ENCODE results near the gene MTHFSD.
"Not testable (repeated sequence)": the region's sequence is repeated elsewhere in the genome, so short reads cannot be mapped to it uniquely, and the experiment has no call there.

The MTHFSD gene, protein sequence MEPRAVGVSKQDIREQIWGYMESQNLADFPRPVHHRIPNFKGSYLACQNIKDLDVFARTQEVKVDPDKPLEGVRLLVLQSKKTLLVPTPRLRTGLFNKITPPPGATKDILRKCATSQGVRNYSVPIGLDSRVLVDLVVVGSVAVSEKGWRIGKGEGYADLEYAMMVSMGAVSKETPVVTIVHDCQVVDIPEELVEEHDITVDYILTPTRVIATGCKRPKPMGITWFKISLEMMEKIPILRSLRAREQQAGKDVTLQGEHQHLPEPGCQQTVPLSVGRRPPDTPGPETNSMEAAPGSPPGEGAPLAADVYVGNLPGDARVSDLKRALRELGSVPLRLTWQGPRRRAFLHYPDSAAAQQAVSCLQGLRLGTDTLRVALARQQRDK

DNA sequence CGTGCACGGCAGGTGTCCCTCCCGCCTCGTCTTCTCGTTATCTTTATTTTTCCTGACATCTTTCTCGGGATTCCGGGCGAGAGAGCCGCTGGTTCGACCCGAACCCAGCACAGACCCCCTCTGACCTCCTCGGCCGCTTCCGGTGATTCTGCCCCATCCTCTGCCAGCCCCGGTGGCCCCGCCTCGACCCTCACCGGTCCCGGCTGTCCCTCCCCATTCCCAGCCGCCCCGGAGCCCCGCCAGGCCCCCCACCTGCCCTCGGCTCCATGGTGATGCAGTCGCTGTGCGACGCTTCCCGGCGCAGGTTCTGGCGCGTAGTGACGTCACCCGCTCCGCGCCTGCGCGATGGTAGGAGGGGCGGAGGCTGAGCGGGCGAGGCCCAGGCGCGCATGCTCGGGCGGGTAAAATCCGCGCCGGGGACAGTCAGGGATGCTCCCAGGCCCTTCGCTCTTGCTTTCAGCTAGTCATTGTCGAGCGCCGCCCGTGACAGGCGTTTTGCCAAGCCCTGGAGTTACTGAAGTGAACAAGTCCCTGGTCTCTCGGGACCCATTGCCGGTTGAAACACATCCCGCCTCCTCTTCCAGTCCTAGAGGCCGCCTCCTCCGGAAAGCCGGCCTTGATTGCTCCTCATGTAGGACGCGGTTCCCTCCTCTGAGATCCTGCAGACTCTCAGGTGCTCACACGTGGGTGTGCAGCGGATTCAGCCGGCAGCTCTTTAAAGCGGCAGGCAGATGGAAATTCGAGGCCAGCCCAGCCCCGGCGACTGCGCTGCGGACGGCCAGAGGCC lies at the start of gene MTHFSD:
MTHFSD (minus strand) TSS at position 319 of the 787 bp plus-strand sequence; CDS start at position 268, 51 bp downstream.
- peak; percentile 95 for DNase-seq

DNA sequence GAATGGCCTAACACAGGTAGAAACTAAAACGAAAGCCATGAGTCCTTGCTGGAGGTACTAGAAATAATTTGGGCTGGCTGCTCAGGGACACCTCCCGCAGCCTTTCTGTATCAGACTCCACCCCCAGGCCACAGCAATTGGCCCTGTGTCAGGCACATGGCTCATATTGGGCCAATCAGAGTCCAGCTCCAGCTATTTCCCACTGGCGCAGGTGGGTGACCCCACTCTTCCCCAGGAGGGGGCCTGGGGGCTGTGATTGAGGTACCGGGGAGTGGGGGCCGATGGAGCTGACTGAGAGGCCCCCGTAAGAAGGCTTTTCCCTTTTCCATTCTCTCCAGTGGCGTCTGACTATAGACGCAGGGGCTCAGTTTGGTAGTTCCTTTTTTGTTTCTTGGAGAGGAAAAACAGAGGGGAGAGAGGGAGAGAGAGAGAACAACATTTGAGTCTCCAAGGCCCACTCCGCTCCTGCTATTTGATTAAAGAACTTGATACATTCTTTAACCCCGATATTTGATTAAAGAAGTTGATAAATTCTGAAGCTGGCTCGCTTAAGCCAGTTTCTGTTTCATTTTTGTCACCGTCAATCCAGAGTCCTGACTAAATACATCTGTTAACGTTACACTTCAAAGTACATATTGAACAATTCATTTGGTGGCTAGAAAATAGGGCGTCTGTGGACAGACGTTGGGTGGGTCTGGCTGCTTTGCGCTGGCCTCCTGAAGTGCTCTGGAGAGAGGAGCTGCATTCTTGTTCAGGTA lies 49.6 kb upstream of the MTHFSD start:
- peak; percentile 62 for DNase-seq

DNA sequence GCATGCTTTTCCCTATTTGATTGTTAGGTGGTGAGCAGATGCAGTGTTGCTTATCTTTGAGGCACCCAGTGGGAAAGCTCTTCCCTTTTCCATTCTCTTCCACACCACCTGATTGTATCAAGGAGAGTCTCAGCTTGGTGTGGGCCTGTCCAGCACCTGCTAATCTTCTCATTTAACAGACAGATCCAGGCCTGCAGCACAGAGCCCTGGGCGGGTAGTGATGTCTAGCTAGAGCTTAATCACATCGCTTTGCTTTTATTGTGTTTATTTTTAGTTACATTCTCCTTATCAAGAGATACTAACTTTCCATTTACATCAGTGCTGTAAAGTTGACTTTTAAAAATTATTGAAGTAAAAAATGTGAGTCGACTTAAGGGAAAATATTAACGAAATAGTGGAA lies 47.5 kb upstream of the MTHFSD start:
- no peak for DNase-seq

DNA sequence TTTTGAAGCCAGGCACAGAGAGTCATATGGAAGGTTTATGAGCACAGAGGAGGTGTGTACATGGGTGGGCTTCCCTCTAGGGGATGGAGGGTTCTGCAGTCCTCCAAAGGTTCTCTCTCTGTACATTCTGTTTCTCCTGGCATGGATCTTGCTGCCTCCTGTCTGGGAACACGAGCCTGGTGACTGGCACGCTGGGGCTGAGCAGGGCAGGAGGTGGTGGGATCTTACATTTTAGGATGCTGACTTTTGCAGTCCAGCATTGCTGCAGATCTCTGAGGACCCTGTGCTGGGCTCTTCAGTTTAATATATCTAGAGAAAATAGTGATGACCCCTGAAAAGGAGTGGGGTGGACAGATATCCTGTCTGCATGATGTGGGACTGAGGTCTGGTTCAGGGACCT lies 46.3 kb upstream of the MTHFSD start:
- no peak for DNase-seq

DNA sequence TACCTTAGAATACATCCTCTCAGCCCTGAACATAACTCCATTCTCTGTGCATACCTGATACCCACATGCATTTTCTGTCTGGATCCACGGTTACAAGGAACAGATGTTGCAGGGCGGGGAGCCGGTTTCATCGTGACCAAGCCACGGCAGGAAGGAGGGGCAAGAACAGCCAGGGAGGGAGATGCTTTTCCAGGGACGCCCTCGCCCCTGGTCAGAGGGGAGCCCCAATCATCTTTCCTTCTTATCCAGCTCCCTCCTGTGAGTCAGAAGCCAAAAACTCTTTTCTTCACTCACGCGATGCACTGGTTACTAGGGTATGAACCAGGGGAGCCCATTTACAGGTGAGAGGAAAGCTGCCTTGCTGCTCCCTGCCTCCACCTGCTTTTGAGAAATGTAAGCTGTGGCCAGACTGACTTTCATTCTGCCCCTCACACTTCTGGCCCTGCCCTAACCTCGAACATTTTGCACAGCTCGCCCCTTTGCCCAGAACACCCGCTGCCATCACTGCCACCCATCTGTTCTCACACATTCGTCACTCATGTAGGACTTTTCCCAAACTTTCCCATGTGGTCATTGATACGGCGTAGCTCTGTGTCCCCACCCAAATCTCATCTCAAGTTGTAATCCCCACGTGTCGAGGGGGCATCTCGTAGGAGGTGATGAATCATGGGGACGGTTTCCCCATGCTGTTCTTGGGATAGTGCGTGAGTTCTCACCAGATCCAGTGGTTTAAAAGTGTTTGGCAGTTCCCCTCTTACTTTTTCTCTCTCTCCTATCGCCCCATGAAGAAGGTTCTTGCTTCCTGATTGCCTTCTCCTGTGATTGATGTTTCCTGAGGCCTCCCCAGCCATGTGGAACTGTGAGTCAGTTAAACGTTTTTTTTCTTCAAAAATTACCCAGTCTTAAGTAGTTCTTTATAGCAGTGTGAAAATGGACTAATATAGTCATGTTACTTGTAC lies 43.9 kb upstream of the MTHFSD start:
- DNase-seq = no peak

DNA sequence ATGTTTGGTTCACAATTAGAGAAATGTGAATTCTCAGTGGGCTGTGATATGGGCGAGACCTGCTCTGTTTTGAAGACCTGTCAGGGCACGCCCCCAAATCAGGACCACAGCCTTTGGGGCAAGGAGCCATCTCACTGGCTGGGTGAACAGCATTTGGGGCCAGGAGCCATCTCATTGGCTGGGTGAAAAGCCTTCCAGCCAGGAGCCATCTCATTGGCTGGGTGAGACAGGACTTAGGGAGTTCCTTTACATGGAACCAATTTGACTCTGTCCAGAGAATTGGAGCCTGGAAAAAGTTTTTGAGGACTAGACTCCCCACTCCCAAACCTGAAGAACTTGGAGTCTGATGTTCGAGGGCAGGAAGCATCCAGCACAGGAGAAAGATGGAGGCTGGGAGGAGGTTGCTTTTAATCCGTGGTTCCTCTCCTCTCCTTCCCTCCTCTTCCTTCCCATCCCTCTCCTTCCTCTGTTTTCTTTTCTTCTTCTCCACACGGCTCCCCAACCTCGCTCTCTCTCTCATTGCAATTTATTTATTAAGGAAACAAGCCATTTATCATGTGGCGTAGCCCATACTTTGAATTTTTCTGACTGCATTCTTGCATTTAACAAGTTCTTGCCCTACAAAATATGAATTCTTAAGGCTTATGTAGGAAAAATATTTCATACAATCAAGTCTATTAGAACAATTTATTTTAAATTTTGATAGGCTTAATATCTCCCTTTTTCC lies 43.0 kb upstream of the MTHFSD start:
- no peak for DNase-seq

DNA sequence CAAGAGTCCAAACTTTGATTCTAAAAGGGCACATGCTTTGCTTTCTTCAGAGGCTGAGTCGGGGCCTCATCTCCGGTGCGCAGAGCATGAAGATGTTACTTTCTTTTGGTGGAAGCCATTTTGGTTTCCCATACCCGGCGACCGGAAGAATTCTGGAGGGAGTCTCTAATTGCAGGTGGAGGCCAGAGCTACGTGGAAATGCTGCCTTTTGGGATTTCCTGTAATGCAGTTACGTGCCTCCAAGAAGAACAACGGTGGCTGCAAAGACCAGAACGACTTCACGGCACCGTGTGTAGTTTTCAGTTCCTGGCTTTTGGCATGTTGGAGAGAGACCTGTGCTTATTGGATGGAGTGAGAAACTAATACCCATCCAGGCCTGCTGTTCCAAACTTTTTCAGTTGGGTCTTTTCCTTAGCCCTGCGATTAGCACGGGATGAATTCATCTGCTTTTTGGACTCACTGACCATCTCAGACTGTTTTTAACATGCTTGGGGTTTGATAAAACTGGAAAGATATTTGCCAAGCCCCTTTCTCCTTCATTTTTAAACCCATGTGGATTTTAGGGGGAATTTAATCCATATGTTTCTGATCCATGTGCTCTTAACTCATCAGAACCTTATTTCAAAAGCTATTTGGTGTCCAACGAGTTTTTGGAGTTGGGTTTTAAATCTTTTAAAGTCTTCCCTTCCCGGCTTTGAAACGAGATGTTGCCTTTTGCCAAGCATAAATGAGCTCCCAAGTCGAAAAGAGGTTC lies 42.3 kb upstream of the MTHFSD start:
- no peak for DNase-seq

DNA sequence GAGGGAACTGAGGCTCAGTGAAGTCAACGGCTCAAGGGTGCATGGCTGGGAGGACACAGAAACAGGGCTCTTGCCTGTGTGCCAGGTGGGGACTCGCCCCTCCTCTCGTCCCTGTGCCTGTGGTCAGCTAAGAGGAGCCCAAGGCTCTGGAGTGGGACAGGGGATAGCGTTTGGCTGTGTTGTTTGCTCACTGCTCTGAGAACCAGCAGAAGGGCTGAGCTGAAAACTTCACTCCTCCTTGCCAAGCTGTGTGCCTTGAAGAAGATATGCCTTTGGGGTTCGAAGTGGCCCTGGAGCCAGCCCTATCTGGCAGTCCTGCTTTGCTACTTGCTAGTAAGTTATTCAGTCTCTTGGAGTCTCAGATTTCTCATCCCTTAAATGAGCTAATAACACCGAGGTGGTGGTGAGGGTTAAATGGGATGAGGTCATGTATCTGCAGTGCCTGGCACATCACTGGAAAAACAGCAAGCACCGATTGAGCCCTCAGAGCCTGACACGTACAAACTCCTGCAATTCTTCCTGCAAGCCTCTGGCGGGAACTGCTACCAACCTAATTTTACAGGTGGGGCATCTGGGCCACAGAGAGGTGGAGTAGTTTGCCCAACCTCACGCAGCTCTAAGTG lies 41.1 kb upstream of the MTHFSD start:
- DNase-seq = no peak

DNA sequence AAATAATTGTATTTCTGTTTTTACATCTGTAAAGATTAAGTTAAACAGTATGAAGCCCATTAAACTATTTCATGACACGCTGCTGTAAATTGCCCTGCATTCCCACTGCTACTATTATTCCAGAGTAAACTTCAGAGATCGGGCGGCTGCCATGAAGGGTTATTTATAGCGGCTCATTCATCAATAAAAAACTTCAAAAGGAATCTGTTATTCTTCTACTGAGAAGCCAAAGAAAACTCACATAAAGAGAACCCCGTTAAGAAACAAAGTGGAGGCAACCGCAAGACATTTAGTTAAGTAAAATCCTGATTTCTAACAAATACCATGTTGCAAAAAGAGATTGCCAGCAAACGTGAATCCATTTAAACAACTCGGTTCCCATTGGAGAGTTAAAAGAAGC lies 39.7 kb upstream of the MTHFSD start:
- no peak for DNase-seq

DNA sequence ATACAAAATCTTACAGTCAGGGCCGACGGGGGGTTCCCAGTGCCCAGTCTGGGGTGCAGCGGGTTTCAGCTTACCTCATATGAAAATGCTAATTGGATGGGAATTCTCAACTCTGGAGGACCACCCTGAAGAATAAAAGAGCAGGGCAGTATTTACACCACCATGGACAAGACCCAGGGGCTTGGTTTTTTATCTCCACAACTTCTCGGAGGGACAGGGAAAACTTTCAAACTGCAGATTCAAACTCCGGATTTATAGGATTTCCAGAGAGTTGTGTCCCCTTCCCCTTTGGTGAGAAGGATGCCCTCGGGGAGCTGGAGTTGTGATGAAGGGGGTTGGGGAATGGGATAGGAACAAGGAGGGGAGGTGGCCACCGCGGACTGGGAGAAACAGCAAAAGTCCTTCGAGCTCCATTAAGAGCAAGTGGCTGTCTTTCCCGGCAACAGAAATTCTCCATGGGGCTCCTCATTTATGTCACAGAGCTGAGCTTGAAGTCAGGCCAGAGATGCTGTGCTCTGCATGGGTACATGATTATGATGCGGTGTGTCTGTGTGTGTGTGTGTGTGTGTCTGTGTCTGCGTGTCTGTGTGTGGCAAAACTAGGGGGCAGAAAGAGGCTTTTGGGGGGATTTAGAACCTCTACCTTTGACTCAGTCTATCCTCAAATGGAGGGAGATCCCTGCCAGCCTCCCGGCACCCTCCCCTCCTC lies 39.0 kb upstream of the MTHFSD start:
- DNase-seq = no peak

DNA sequence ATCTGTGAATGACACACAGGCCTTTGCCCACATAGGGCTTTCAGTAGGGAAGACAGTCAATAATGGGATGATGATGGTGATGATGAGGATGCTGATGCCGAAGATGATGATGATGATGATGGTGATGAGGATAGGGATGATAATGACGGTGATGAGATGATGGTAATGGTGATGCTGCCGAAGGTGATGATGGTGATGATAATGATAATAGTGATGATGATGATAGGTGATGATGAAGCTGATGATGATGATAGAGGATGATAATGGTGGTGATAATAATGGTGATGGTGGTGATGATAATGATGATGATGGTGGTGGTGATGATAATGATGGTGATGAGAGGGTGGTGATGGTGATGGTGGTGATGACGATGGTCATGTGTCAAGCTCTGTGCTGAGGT lies 36.2 kb upstream of the MTHFSD start:
- no peak for DNase-seq

DNA sequence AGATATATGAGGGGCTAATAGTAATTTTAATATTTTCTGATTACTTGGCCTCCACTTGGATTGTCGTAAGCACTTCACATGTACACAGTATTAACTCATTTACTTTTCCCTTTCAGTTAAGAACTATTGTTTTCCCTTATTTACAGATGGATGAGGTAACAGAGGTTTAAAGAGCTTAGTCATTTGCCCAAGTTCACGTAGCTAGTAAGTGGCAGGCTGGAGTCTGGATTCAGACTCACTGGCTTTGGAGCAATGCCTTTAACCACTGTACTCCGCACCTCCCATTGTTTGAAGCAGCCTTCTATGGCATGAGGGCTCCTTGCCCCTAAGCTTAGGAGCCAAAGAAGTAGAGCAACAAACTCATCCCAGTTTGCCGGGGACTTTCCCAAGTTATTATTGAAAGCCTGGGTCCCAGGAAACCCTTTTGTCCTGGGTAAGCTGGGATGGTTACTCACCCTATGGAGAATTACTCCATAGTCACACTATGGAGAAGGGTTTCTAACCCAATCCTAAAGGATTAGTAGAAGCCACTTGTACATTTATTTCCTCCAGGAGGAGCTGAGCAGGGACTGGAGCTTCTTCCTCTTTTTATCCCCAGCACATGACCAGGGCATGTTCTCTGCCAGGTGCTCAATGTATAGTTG lies 35.6 kb upstream of the MTHFSD start:
- DNase-seq = no peak

DNA sequence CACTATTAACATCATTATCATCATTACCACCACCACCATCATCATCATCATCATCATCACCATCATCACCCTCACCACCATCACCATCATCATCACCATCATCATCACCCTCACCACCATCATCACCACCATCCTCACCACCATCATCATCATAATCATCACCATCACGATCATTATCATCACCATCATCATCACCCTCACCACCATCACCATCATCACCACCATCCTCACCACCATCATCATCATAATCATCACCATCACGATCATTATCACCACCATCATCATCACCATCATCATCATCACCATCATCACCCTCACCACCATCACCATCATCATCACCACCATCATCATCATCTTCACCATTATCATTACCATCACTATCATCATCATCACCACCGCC lies 32.9 kb upstream of the MTHFSD start:
- DNase-seq = not testable (repeated sequence)

DNA sequence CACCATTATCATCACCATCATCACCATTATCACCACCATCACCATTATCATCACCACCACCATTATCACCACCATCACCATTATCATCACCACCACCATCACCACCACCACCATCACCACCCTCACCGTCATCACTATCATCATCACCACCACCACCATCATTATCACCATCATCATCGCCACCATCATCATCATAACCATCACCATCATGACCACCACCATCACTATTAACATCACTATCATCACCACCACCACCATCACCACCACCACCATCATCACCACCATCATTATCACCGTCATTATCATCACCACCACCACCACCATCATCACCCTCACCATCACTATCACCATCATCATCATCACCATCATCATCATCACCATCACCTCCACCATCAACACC lies 32.5 kb upstream of the MTHFSD start:
- no peak for DNase-seq

DNA sequence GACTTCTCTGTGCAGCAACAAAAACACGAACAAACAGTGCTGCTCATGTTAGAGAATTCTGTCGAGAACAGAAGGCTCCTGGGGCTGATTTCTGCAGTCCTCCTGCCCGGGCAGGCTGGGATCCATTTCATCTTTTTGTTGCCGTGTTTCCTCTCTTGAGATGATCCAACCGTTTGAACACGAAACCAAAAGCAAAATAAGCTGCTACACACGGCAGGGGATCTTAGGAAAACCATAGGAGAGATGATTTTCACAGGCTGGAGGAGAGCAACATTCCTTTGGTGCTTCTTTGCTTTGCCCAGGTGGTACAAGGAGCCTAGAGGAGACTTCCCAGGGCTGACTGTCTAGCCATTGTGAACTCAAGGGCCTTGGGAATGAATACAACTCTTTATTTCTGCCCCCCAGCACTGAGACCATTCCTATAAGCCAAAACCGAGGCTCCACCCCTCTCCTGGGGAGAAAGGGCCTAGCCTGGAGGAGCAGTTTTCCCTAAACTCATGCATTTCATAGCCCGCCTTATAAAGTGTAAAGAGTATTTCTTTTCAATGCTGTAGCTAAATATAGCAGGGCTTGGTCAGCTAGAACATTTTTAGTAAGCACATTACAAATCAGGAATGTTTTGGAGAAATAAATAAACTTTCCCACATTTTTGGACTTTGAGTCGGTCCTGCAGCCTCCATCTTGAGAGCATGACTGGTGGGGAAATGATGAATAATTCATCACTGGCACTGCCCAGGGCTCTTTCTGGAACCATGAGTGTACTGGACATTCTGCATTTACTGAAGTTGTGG lies 31.0 kb upstream of the MTHFSD start:
- no peak for DNase-seq

DNA sequence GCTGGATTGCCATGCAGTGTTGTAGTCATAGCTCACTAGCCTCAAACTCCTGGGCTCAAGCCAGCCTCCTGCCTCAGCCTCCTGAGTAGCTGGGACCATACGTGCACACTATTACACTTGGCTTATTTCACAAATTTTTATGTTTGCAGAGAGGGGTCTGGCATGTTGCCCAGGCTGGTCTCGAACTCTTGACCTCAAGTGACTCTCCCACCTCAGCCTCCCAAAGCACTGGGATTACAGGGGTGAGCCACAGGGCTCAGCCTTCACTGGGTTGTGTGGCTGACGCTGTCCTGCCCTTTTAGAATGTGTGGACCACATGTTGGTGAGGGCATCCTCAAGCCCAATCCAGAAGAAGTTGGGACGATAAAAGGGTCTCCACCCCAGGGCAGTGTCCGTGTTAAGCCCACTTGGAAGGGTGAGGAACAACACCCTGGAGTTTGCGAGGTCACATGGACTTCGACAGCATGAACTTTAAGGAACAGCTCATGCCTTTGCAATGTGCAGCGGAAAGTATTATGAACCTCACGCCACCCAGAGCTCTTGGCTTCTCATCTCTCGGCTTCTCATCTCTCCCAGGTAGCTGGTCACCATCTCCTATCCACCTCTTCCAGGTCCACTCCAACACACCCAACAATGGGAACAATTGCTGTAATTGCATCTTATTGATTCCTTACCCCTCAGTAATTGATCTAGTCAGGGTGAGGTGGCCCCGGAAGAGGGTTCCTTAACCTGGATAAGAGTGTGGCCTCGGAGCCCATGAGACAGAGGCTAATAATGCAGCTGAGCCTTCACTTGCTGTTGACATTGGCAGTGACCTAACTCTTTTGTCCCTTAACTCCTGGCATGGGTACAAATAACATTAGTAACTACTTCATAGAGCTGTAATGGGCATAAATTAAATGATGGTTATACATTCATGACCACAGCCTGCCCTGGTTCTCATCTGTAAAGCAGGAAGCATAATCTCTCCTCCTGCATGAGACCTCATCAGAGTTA lies 30.0 kb upstream of the MTHFSD start:
- no peak for DNase-seq

DNA sequence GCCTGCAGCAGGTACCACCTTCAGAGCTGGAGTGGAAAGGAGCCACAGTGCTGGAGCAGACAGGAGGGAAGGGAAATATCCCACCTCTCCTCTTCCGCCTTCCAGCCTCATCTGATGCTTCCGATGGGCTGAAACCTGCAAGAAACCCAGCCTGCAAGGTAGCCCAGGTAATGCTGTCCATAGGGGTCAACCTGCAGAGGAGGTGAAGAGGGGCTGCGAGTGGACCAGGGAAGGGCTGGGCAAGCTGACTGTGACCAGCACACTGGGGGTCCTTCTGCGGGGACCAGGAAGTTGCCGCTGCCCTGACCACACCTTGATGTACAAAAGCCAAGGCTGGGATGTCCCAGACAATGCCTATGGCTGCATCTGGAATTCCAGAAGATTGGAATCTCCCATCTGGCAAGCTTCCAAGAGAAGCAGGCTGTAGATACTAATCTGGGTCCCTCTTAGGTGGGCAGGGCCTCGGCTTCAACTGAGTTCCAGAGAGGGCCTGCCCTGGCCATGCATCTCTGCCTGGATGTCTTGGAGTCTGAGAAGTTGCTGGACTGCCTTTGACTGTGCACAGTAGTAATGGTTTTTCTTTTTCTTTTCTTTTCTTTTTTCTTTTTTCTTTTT lies 29.1 kb upstream of the MTHFSD start:
- no peak for DNase-seq

Measured in CD4-positive, alpha-beta T cell treated with Interleukin-17A for 1 hour (primary cell).